IMR-90 (cell line): ENCODE data around the gene CHN2. TPM values are rescaled to one million over a fixed set of nuclear protein-coding genes. Genes with fewer than 3 reads are reported as not detected.

Experiments
- ATAC-seq: fragments of 200-7000 bp; cut with Tn5 transposase; 2 replicates; pipeline ENCODE4 v1.9.1; 2020; ENCODE audit warnings: low read depth, mild to moderate bottlenecking, moderate library complexity
- BruUV-seq: library from RNA; stranded (reverse); fragments of 400-500 nt; replicated peaks from 2 replicates; lab custom pipeline; 2021; lab: Mats Ljungman, UMichigan
- CTCF ChIA-PET: fragments of 300-600 bp; formaldehyde crosslinking; extraction: SDS; loops from one replicate; lab custom pipeline; 2021; ENCODE audit warnings: antibody characterized with exemption; lab: Yijun Ruan, JAX
- POLR2A ChIA-PET: fragments of 300-600 bp; sonication (Branson Sonifier 250); formaldehyde crosslinking; loops from one replicate; lab custom pipeline; 2022; ENCODE audit warnings: antibody characterized with exemption; ENCODE audit not compliant: unreplicated experiment; lab: Charles Lee
- DNase-seq: peaks from one replicate; pipeline ENCODE4 v3.0.0; 2013
- H2AFZ ChIP-seq: replicated peaks from 2 replicates; pipeline ENCODE3; 2013; ENCODE audit warnings: low read length, mild to moderate bottlenecking; ENCODE audit not compliant: poor library complexity
- H2AK5ac ChIP-seq: 2 replicates; pipeline ENCODE4 v1.6.1; 2013; ENCODE audit warnings: low read depth, low read length, inconsistent platforms
- H2AK9ac ChIP-seq: replicated peaks from 2 replicates; pipeline ENCODE3; 2013; ENCODE audit warnings: mild to moderate bottlenecking, low read depth, low read length, moderate library complexity; ENCODE audit not compliant: poor library complexity
- H2BK120ac ChIP-seq: 2 replicates; pipeline ENCODE4 v1.6.1; 2013; ENCODE audit warnings: low read depth, low read length, inconsistent platforms
- H2BK15ac ChIP-seq: 3 replicates; pipeline ENCODE4 v1.6.1; 2013; ENCODE audit warnings: low read depth, low read length, inconsistent platforms
- H2BK20ac ChIP-seq: 2 replicates; pipeline ENCODE4 v1.6.1; 2013; ENCODE audit warnings: low read depth, mild to moderate bottlenecking, inconsistent platforms, low read length, moderate library complexity
- H2BK5ac ChIP-seq: 2 replicates; pipeline ENCODE4 v1.6.1; 2013; ENCODE audit warnings: mild to moderate bottlenecking, low read depth, low read length, inconsistent platforms; ENCODE audit not compliant: poor library complexity, severe bottlenecking
- H3K14ac ChIP-seq: replicated peaks from 2 replicates; pipeline ENCODE4 v1.6.1; 2013; ENCODE audit warnings: low read depth, low read length, inconsistent platforms
- H3K18ac ChIP-seq: 2 replicates; pipeline ENCODE4 v1.6.1; 2013; ENCODE audit warnings: low read depth, low read length, control low read depth
- H3K23ac ChIP-seq: 2 replicates; pipeline ENCODE4 v1.6.1; 2013; ENCODE audit warnings: low read depth, low read length, inconsistent platforms
- H3K27ac ChIP-seq: 2 replicates; pipeline ENCODE4 v1.5.1; 2013; ENCODE audit warnings: mild to moderate bottlenecking, control low read depth, low read length; ENCODE audit not compliant: insufficient read depth
- H3K27me3 ChIP-seq: 2 replicates; pipeline ENCODE4 v1.6.1; 2013; ENCODE audit warnings: low read length; ENCODE audit not compliant: control insufficient read depth, insufficient read depth
- H3K36me3 ChIP-seq: 2 replicates; pipeline ENCODE4 v1.6.1; 2013; ENCODE audit warnings: low read length, mixed read lengths; ENCODE audit not compliant: control insufficient read depth, insufficient read depth
- H3K4ac ChIP-seq: 2 replicates; pipeline ENCODE4 v1.6.1; 2013; ENCODE audit warnings: low read depth, low read length, inconsistent platforms
- H3K4me1 ChIP-seq: 2 replicates; pipeline ENCODE4 v1.6.1; 2013; ENCODE audit warnings: low read length, mixed read lengths; ENCODE audit not compliant: control insufficient read depth, insufficient read depth
- H3K4me2 ChIP-seq: 2 replicates; pipeline ENCODE4 v1.6.1; 2013; ENCODE audit warnings: low read depth, mild to moderate bottlenecking, control low read depth, low read length, moderate library complexity
- H3K4me3 ChIP-seq: 2 replicates; pipeline ENCODE4 v1.5.1; 2013; ENCODE audit warnings: low read depth, mild to moderate bottlenecking, control low read depth, low read length, moderate library complexity; ENCODE audit not compliant: insufficient read depth
- H3K56ac ChIP-seq: 2 replicates; pipeline ENCODE4 v1.6.1; 2013; ENCODE audit warnings: low read length, inconsistent platforms; ENCODE audit not compliant: insufficient read depth; ENCODE audit errors: extremely low read depth
- H3K79me1 ChIP-seq, 2 experiments: 2 replicates each; pipeline ENCODE4 v1.6.1; 2013; ENCODE audit warnings: low read length in 2 of 2, inconsistent platforms in 1 of 2, low read depth in 1 of 2
- H3K9ac ChIP-seq: 2 replicates; pipeline ENCODE4 v1.6.1; 2013; ENCODE audit warnings: low read depth, low read length, control low read depth
- H3K9me1 ChIP-seq: 2 replicates; pipeline ENCODE4 v1.6.1; 2013; ENCODE audit warnings: low read length, inconsistent platforms; ENCODE audit not compliant: insufficient read depth
- H3K9me3 ChIP-seq: 2 replicates; pipeline ENCODE4 v1.6.1; 2013; ENCODE audit warnings: low read length; ENCODE audit not compliant: control insufficient read depth, insufficient read depth
- H4K20me1 ChIP-seq: 2 replicates; pipeline ENCODE4 v1.6.1; 2013; ENCODE audit warnings: low read length, inconsistent platforms; ENCODE audit not compliant: insufficient read depth
- H4K5ac ChIP-seq: 2 replicates; pipeline ENCODE4 v1.6.1; 2013; ENCODE audit warnings: mild to moderate bottlenecking, low read depth, low read length, control low read depth
- H4K8ac ChIP-seq, 2 experiments: 2 replicates each; pipeline ENCODE4 v1.6.1; 2013; ENCODE audit warnings: low read depth in 2 of 2, low read length in 2 of 2, control low read depth in 1 of 2, inconsistent platforms in 1 of 2
- H4K91ac ChIP-seq: 2 replicates; pipeline ENCODE4 v1.6.1; 2013; ENCODE audit warnings: low read depth, low read length, inconsistent platforms; ENCODE audit not compliant: insufficient read depth
- CHD1 ChIP-seq: IDR thresholded peaks from 2 replicates; pipeline ENCODE4 v1.6.1; 2012; ENCODE audit warnings: low read depth, low read length, improper control_type of control experiment
- CTCF ChIP-seq: conservative IDR thresholded peaks from 2 replicates; pipeline ENCODE4 v1.5.1; 2012; ENCODE audit warnings: mild to moderate bottlenecking, low read depth, low read length, improper control_type of control experiment
- ELK1 ChIP-seq: fragments of 150-350 bp; IDR thresholded peaks from 2 replicates; pipeline ENCODE4 v1.6.1; 2016; ENCODE audit warnings: low read depth, mild to moderate bottlenecking, low read length, moderate library complexity, borderline replicate concordance
- FOS ChIP-seq: fragments of 150-350 bp; IDR thresholded peaks from 2 replicates; pipeline ENCODE4 v1.6.1; 2016; ENCODE audit warnings: low read depth, low read length
- MAFK ChIP-seq: IDR thresholded peaks from 2 replicates; pipeline ENCODE4 v1.6.1; 2012; ENCODE audit warnings: low read depth, low read length, improper control_type of control experiment
- MXI1 ChIP-seq: IDR thresholded peaks from 2 replicates; pipeline ENCODE4 v1.6.1; 2012; ENCODE audit warnings: low read depth, mild to moderate bottlenecking, low read length, moderate library complexity, borderline replicate concordance
- NFE2L2 ChIP-seq: fragments of 150-350 bp; IDR thresholded peaks from 2 replicates; pipeline ENCODE4 v1.6.1; 2016; ENCODE audit warnings: low read depth, mild to moderate bottlenecking, low read length
- RCOR1 ChIP-seq: IDR thresholded peaks from 2 replicates; pipeline ENCODE4 v1.6.1; 2012; ENCODE audit warnings: mild to moderate bottlenecking, low read length, improper control_type of control experiment; ENCODE audit not compliant: insufficient replicate concordance
- WGBS, 2 experiments: methylation state at CpG; one replicate each; pipeline versions ENCODE4 v1.1.5 to v1.1.7; 2013; ENCODE audit warnings: missing lambda C conversion rate in 2 of 2; ENCODE audit not compliant: insufficient read length in 1 of 2; ENCODE audit errors: extremely low coverage in 2 of 2; 5-methylcytosine and 5-hydroxymethylcytosine counted together
- dilution Hi-C: fragments of 300-500 bp; cut with HindIII; formaldehyde crosslinking; loops from one replicate; pipeline ENCODE4 v1.14.3; 2018; ENCODE audit warnings: low sequenced_read_pairs; ENCODE audit not compliant: unreplicated experiment
- in situ Hi-C: fragments of 300-500 bp; cut with MboI; formaldehyde crosslinking; loops from 3 replicates; pipeline ENCODE4 v1.14.3; 2019; ENCODE audit warnings: low sequenced_read_pairs, inconsistent platforms, mixed read lengths
- intact Hi-C: fragments of 100-400 bp; cut with micrococcal nuclease; formaldehyde crosslinking; loops from 2 replicates; pipeline ENCODE4 v1.10.0; 2022
- polyA plus RNA-seq, 3 experiments: library from polyadenylated mRNA; depleted of rRNA; stranded (reverse); fragments of >200 nt; gene quantifications; 2 replicates each; pipeline ENCODE4 v1.2.3, GENCODE V29; 2012; ENCODE audit warnings: low replicate concordance in 1 of 3
- total RNA-seq: library from RNA; depleted of rRNA; stranded (reverse); fragments of >200 nt; gene quantifications from 2 replicates; pipeline ENCODE4 v1.2.3, GENCODE V29; 2012

The CHN2 gene
- total and polyA plus RNA-seq, 2 of the 4 experiments (the other 2 are of a cell fraction) = not detected

DNA sequence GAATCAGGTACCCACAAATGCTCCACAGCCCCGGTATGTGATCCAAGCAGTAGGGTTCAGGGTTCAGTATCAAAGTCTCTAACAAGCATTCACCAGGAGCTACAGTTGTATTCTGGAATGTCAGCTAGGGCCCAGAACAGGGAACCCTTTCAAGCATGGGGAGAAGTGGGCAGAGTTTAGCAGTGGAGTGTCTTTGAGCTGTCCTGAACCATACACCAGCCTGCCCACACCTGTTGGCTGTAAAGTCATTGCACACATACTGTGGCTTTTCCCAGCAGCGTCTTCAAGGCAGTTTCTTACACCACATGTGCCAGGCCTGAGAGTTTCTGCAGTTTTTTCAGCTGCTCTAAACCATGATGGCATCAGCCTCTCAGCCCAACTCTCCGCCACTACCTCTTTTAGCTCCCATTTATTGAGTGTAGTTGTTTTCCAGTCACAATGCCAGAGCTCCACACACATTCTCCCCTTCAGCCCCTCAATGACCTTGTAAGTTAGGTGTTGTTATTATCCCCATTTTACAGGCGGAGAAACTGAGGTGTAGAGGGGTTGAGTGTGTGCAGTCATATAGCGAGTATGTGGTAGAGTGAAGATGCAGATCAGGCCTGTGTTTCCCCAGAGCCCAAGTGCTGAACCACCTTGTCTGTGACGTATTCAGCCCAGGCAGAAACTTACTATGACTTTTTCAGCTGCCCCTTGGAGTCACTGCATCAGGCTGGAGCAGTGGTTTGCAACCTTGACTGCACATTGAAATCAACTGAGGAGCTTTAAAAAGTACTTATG is 83.1 kb downstream of the CHN2 start:
- Histone ChIP-seq H3K4ac (no peak overlapping the region), H3K9me3 (no peaks in the 10 kb centered on the region), H4K5ac (no peak overlapping the region), H4K8ac (no peak overlapping the region), H4K20me1 (no peaks in the 10 kb centered on the region), H3K27me3 (no peaks in the 10 kb centered on the region), H3K36me3 (no peaks in the 10 kb centered on the region), H3K56ac (no peak overlapping the region), H2BK20ac (no peak overlapping the region), H2AK9ac (no peak overlapping the region), H3K18ac (no peak overlapping the region), H3K23ac (no peak overlapping the region), H3K9ac (no peak overlapping the region), H2BK120ac (no peak overlapping the region), H3K14ac (no peak overlapping the region), H2BK15ac (no peak overlapping the region), H3K4me1 (no peaks in the 10 kb centered on the region), H3K79me1 (no peaks in the 10 kb centered on the region), H2AFZ (no peak overlapping the region), H3K4me3 (no peak overlapping the region), H3K27ac (no peak overlapping the region), H4K91ac (no peak overlapping the region), H2AK5ac (no peak overlapping the region), H2BK5ac (no peak overlapping the region), H3K9me1 (no peaks in the 10 kb centered on the region), H3K4me2 (no peak overlapping the region)
- WGBS, 2 experiments = 43% methylated on average over 1 of the region's 6 CpGs; no CpG with 5 or more reads in 1 of the 2 experiments
- in situ Hi-C loops (no loop called here), intact Hi-C loops (no loop called here), dilution Hi-C loops (no loop called here)
- ATAC-seq = no peak
- DNase-seq = no peak
- ChIA-PET POLR2A (no interaction called here), CTCF (no interaction called here)
- BruUV-seq = no TSS peak
- TF ChIP-seq FOS (no peak), RCOR1 (no peak), ELK1 (no peak), CHD1 (no peak), MXI1 (no peak), CTCF (no peak), MAFK (no peak), NFE2L2 (no peak)
